Stimulated activated CD4-positive, alpha-beta T cell treated with anti-CD3 and anti-CD28 coated beads, Interleukin-4, amount 100 ng/mL, for 48 hours (primary cell): ENCODE measurements around the gene OR56A4.

Experiments
- DNase-seq, 2 donors: peaks; one replicate each; pipeline ENCODE4 v3.0.0-alpha.2; 2020; ENCODE audit warnings: low read depth in 2 of 2

OR56A4 gene, protein sequence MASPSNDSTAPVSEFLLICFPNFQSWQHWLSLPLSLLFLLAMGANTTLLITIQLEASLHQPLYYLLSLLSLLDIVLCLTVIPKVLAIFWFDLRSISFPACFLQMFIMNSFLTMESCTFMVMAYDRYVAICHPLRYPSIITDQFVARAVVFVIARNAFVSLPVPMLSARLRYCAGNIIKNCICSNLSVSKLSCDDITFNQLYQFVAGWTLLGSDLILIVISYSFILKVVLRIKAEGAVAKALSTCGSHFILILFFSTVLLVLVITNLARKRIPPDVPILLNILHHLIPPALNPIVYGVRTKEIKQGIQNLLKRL

DNA sequence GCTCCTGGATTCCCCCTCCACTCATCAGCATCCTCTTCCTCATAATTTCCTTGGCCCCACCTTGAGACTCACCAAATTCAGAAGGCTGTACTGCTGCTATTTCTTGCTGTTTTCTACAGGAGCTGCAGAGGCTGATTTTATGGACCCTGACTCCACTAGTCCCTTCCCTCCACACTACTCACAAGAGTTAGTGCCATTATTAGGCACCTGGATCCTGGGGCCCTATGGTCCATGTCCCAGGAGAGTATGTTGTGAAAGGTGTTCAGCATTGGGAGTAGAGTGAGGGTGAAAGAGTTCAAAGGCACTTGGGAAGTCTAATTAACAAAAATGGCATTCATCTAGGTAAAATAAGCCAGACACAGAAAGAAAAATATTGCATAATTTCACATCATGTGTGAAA is at the start of gene OR56A4:
Gene OR56A4 (minus strand): TSS at position 101 of the 400 bp plus-strand sequence. CDS start 3,954 bp downstream, outside the sequence.
- no peak for DNase-seq

DNA sequence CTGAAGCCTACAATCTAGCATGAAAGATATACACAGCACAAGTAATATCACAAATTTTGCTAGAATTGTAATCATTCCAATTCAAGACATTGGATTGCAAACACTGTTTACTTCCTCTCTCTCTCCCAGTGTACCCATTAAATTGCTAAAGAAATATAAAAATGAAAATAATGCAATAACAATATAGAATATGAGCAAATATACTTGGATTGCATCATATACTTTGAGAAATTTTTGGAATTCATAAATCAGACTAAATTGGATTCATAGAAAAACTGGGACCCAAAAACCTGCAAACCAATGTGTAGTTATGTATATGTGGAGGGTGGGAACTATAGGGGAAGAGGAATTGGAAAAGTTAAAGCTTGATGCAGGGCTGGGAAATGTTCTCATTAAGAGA is 48.8 kb upstream of the OR56A4 start:
- no peak for DNase-seq

DNA sequence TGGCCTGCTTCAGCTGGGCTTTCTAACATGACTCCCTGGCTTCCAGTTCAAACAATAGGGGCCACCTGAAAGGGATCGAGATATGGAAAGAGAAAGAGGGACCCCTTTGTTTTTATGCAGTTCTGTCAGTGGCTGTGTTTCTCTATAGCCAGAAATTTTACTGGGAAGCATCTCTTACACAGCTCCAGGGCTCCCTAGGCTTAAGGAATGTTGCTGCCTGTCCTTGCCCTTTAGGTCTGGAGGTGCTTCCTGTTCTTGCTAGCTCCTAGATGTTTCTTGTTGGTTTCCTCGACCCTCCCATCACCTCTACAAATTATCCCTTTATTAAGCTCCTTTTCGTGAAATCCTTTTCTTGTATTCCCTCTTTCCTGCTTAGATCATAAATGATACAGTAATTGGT is 45.6 kb upstream of the OR56A4 start:
- DNase-seq: no peak

DNA sequence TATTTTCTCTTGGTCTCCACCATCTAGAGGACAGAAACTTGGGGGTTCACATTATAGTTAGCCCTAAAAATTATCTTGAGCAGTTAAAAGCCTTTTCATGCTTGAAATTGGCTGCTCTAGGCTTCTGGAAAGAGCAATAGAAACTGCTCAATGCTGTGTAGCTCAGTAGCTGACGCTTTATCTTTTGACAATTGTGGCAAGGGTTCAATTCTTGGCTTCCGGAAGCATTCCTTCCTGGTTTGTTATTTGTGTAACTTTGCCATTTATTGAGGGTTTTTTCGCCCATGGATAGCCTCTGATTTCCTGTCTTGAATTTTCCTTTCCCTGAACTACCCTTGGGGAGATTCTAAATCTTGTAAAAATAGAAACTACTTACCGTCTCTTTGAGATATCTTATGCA is 34.1 kb upstream of the OR56A4 start:
- no peak for DNase-seq

DNA sequence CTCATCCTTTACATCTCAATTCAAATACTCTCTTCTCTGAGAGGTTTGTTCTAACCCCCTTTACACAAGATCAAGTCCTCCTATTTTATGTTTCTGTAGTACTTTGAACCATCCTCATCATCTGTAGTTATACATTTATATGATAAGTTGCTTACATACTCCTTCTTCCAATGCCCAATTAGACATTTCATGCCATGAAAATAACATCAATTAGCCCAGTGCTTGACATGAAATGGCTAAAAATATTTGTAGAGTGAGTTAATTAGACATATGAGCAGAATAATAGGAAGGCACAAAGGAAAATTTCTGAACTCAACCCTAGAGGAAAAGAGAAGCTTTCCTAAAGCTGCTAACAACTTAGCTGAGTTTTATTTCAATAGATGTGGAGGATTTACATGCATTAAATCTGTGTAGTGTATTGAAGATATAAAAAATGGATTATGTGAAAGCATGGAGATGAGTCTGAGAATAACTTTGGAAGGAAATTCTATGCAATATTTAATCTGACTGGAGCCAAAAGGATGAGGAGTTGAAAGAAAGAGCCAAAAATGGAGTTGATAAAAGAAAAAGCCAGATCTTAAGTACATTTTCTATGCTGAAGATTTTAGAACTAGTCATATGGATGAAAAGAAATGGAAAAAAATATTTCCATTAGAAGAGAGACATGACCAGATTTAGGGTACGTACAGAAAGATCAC is 24.1 kb upstream of the OR56A4 start, which contains the start of gene OR56A1:
Gene OR56A1 (minus strand): TSS at position 51 of the 698 bp plus-strand sequence. CDS start 3,066 bp downstream, outside the sequence.
- no peak for DNase-seq

DNA sequence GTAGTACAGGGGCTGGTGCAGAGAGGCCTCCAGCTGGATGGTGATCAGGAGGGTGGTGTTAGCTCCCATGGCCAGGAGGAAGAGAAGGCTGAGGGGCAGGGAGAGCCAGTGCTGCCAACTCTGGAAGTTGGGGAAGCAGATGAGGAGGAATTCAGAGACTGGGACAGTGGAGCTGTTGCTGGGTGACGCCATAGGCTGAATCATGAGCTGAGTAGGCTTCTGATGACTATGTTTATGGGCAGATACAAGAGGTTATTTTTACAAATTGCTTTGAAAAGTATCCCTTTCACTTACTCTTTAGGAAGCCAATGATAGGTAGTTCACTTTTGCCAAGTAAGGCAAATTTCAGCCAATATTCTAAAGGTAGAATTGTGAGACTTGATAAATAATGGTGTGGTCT is 20.8 kb upstream of the OR56A4 start:
- no peak for DNase-seq

DNA sequence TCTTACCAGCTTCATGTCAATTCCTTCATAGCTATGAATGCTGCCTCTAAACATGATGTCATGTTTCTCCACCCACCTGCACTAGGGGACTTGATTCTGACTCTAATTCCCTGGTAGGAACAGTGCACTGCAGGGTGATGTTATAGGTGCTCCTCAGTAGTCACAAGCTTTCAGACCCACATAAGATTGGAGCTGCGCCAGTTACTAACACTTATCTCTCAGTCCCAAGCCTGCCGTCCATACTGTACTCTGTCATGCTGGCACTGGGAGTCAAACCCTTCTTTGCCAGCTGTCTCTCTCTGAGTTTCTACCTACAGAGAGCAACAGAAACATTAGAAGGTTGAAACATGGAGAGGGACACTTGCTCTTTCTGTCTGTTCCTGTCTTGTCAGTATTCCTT is 18.3 kb upstream of the OR56A4 start:
- no peak for DNase-seq

DNA sequence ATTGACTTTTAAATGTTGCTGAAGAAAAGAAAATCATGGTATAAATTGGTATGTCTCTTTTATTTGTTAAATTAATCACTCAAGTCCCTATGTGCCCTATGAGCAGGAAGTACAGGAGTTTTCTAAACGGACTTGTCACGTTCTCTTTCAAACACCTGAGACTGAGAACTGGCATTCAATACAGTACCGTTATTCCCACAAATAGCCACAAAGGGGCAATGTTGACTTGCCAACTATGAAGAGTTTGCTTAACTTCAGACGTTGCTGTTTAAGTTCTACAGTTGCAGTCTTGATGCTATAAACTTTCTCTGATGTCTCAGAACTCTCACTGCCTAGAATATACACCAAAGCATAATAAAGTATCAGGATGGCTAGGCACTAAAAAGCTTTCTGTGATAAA is 16.2 kb upstream of the OR56A4 start:
- DNase-seq: no peak

DNA sequence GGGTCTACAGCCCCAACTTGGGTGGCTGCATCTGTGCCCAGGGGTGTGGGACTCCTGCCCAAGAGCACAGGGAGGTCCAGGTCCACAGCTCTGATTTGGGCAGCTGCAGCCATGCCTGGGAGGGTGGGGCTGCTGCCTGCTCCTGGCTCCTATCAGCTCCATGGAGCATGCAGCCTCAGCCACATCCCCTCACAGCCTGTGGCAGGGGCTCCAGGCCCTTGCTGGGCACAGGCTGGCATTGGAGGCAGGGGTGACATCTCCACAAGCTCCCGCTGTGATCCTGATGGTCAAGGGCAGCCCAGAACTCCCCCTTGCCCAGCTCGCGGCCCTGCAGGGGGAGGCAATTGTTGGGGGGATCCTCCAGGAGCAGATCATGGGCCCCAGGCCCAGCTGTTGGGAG is 6.3 kb upstream of the OR56A4 start:
- DNase-seq: no peak

DNA sequence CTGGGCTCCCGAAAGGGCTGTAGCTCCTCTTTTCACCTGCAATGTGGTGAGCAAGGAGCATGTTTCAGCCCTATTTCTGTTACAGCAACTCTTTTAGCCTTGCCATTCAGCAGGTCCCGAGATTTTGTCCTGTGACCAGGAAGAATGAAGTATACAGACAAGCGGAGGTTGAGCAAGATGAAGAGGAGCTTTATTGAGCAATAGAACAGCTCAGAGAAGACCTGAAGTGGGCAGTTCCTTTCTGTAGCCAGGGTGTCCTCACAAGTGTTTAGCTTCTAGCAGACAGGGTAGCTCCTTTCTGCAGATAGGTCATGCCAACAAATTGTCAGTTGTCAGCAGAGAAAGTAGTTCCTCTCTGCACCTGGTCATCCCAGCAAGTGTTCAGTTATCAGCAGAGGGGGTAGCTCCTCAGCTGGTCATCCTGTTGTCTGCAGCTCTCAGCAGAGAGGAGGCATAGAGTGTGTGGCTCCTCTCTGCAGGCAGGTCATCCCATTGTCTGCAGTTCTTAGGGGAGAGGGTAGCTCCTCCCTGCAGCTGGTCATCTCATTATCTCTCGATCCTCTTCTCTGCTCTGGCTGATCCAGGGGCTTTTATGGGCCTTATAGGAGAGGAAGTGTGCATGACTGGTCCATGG is 5.4 kb upstream of the OR56A4 start:
- DNase-seq: no peak

DNA sequence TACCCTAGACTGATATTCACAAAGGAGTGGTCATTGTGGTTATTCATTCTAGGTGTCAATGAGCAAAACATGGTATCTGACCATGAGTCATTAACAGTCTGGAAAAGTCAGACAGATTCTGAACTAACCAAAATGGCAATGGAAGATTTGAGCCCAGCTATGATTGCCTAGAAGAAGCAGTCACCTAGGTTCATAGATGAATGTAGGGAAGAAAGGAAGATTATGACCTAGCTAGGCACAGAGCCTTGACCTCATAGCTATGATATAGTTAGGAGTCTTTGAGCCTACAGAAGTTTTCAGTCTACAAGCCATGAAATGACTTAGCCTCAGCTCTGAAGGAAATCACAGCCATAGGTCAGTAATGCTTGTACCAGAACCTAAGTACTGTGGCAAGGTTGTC is 351 bp downstream of the OR56A4 start:
- DNase-seq: no peak

DNA sequence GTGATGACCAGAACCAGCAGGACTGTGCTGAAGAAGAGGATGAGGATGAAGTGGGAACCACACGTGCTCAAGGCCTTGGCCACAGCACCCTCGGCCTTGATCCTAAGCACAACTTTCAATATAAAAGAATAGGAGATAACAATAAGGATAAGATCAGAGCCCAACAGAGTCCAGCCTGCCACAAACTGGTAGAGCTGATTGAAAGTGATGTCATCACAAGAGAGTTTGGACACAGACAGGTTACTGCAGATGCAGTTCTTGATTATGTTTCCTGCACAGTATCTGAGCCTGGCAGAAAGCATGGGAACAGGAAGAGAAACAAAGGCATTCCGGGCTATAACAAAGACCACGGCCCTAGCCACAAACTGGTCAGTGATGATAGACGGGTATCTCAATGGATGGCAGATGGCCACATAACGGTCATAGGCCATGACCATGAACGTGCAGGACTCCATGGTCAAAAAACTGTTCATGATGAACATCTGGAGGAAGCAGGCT is 4.5 kb downstream of the OR56A4 start:
- no peak for DNase-seq

DNA sequence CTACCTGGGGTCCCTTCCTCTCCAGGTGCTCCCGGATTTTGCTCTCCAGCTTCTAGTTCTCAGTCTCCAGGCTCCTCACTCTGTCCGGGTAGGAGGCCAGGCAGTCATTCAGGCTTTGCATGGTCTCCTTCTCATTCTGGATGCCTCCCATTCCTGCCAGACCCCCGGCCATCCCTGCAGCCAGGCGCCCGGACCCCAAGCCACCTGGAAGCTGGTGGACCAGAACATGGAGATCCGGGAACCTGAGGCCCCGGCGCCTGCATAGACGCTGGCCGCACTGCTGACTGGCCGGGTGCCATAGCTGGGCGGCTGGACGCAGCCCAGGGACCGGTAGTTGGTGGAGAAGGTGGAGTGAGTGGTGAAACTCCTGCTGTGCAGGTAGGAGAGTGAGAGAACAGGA is 12.0 kb downstream of the OR56A4 start:
- DNase-seq: no peak

DNA sequence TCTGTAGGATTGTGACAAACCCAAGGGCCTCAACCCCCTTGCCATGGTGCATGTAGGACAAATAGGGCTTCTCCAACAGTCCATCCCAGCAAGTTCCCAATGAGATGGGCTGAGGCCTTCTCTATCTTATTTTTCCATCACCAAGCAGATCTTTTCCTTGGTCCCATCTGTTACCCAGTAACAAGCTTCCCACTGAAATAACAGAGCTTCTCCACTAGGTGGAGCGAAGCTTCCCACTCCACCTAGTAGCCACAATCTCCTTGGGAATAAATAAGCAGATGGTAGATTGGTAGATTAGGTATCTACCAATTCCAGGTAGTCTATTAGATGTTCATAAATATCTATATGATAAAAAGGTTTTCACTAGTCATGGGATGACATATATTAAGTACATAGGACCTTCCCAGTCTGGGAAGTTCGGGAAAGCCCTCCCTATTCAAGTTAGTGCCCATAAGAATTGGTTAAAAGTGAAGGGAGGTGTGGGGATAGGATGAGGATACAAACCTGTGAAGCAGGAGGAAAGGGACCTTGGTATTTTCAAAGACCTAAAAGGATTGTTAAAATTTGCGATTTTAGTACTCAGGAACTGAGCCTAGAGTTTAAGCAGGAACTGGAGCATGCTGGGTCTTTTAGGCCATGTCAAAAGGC is 14.0 kb downstream of the OR56A4 start:
- DNase-seq: no peak

DNA sequence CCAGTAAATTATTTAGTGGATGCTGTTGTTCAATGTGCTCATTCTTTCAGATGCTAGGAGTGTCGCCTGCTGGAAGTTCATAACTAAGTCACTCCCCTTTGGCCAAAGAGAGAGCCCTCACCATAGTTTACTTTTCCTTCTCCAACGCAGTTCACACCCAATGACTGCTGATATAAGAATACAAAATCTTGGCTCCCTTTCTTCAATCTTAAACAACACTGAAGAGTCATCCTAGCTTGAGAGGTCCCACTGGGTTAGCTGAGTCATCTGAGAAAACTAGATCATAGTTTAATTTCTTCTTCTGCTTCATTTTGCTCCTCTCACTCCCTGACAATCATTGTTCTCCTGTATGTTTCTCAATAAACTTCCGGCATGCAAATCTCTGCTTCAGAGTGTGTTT is 14.6 kb downstream of the OR56A4 start:
- DNase-seq: no peak

DNA sequence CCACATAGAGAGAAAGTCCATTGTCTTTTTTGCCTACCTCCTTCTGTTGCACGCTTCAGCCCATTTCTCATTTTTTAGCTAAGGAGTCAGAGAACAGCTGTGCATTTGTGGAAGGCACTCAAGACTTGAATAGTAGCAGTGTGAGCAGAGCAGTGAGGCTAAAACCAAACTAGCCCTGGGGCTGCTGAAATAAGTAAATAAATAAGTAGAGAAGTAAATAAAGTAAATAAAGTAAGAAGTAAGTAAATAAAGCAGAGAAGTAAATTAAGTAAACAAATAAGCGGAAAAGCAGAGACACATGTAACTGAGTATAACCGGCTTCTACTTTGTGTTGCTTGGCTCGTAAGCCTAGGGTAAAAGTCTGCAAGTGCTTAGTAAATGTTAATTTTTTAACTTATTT is 17.5 kb downstream of the OR56A4 start:
- no peak for DNase-seq

DNA sequence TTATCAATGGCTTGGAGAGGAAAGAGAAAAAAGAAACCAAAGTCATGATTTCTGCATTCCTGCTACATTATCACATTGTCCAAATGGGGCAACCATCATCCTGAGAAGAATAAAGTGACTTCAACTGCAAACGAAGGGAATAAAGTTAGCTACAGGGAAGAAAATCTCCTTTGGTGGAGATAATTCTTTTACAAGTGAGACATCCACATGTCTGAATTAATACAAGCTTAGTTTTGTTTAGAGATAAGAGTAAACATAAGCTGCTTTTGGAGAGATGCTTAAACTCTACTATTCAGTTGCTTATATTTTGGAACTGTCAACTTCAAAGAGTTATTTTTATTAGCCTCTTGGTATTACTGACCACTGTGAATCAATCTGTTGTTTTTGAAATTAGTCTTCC is 19.9 kb downstream of the OR56A4 start, which contains the start of gene OR52L1:
Gene OR52L1 (minus strand): TSS at position 101 of the 400 bp plus-strand sequence. CDS start 55 bp downstream, at position 46.
- DNase-seq: no peak

DNA sequence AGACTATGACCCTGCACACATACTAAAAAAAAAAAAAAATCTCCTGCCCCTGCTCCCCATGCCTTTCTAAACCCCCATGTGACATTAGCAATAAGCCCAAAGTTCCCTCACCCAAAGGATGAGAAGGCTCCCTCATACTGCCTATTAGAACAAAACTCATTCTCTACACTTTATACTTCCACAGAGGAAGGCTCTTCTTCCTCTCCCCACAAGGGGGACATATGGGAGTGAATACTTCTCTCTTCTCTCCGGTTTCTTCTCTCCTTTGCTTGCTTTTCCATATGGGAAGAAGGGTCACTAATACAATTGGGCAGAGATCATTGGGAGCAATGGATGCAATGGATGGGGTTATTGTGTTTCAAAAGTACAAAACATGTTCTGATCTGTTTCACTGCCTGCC is 23.3 kb downstream of the OR56A4 start:
- no peak for DNase-seq

DNA sequence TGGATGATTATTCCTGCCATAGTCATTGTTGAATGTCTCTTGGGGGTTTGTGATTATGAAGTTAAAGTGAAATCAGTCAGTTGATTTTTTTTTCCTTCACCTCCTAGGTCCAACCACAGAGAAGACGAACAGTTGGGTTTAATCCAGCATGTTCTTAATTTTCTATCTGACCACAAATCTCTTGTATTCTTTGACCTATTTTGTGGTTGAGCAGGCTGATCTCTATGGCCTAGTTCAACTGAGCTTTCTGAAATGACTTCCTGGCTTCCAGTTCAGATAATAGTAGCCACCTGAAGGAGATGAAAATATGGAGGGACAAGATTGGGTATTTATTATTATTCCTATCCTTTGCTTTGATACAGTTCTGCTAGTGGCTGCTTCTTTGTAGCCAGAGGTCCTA is 33.2 kb downstream of the OR56A4 start:
- no peak for DNase-seq

DNA sequence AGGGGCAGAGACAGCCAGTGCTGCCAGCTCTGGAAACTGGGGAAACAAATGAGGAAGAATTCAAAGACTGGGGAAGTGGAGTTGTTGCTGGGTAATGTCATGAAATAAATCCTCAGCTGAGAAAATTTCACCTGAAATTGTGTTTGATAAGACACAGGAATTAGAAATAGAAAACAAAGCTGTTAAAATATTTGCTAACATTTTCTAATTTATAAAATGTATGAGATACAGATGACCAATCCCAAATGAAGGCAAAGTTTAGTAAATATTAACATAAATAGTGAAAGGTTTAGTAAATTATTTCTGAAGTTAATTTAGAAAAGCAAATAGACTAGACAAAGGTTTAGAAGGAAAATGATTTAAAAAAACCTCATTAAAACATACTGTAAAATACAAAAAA is 38.4 kb downstream of the OR56A4 start, which contains the start of gene OR56A5:
Gene OR56A5 (minus strand): TSS at position 101 of the 400 bp plus-strand sequence. CDS start 0 bp downstream, at position 101.
- no peak for DNase-seq

DNA sequence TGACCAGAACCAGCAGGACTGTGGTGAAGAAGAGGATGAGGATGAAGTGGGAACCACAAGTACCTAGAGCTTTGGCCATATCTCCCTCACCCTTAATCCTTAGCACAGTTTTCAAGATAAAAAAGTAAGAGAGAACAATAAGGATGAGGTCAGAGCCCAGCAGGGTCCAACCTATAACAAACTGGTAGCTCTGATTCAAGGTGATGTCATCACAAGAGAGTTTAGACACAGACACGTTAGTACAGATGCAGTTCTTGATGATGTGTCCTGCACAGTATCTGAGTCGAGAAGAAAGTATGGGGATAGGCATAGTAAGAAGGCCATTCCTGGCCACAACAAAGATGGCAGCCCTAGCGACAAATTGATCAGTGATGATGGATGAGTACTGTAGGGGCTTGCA is 39.0 kb downstream of the OR56A4 start:
- DNase-seq: no peak

DNA sequence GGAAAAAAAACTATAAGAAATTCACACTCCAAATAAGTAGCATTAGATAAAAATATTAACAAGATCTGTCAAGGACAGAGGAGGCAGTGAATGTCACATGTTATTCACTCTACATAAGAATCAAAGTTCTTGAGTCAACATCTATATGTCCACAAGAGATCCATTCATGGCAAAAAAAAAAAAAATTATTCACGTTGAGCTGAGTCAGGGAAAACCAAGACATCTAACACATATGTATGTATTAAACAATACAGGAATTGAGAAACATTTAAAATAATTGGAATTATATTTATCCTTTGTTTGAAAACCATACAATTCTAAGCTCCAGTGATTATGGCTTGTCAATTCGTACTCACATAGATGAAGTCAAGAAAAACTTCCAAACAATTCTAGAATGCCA is 39.8 kb downstream of the OR56A4 start:
- no peak for DNase-seq
